Mucosa of stomach (tissue), 1 donor: ENCODE measurements around the gene CDKN3.
"Not testable (repeated sequence)": the region's sequence is repeated elsewhere in the genome, so short reads cannot be mapped to it uniquely, and the experiment has no call there.

Source experiments
- H3K27me3 ChIP-seq: one replicate; pipeline ENCODE4 v1.7.0; 2013; ENCODE audit warnings: mild to moderate bottlenecking, low read length; ENCODE audit not compliant: control insufficient read depth, insufficient read depth
- H3K36me3 ChIP-seq: one replicate; pipeline ENCODE4 v1.7.0; 2013; ENCODE audit warnings: low read length; ENCODE audit not compliant: control insufficient read depth, insufficient read depth
- H3K4me1 ChIP-seq: one replicate; pipeline ENCODE4 v1.7.0; 2013; ENCODE audit warnings: mild to moderate bottlenecking, low read length; ENCODE audit not compliant: control insufficient read depth, insufficient read depth
- H3K4me3 ChIP-seq: one replicate; pipeline ENCODE4 v1.7.0; 2013; ENCODE audit warnings: low read length
- H3K9ac ChIP-seq: one replicate; pipeline ENCODE4 v1.7.0; 2013; ENCODE audit warnings: mild to moderate bottlenecking, low read length, moderate library complexity
- H3K9me3 ChIP-seq: one replicate; pipeline ENCODE4 v1.7.0; 2013; ENCODE audit warnings: mild to moderate bottlenecking, low read length, moderate library complexity; ENCODE audit not compliant: control insufficient read depth
- donor health status: Pancreatic carcinoma.

CDKN3 gene

DNA sequence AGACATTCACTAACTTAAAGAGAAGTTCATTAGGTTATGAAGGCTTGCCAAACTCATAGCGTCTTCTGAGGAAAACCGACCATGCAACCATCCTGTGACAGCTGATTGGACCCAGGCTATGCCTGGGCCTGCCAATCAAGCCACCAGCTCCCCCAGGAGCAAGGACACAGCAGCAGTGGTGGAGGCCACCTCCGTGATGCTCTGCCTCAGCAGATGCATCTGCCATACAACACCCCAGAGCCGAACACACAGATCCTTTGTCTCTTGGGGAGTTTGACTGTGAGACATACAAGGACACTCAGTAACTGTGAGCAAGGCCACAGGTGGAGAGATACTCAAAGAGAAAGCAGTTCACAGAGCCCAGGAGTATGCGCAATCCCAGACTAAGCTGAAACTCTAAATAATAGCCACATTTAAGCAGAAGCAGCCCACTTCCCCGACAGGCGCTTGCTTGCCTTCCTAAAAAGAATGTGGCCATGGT, 54.4 kb downstream of the CDKN3 start:
- H3K36me3 ChIP-seq: no peaks in the 10 kb centered on the region
- H3K4me1 ChIP-seq: peaks cover 10% of the 10 kb centered on the region
- H3K27me3 ChIP-seq: peaks cover 22% of the 10 kb centered on the region
- H3K9me3 ChIP-seq: no peaks in the 10 kb centered on the region
- no peak overlapping the region for H3K9ac ChIP-seq
- H3K4me3 ChIP-seq: no peak overlapping the region

DNA sequence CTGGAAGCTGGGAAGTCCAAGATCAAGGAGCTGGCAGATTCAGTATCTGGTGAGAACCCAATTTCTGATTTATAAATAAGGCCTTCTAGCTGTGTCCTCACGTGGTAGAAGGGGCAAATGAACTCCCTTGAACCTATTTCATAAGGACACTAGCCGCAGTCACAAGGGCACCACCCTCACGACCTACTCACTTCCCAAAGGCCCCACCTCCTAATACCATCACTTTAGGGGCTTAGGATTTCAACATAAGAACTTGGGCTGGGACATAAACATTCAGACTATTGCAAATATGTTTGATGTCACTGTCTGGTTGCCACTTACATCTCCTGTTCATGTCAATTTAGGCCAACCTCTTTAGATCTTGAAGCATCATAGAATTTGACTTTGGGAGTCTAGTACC, 55.2 kb downstream of the CDKN3 start:
- Histone ChIP-seq H3K36me3 (no peaks in the 10 kb centered on the region), H3K9me3 (no peaks in the 10 kb centered on the region), H3K4me1 (peaks cover 2% of the 10 kb centered on the region), H3K9ac (no peak overlapping the region), H3K27me3 (peaks cover 22% of the 10 kb centered on the region), H3K4me3 (no peak overlapping the region)

DNA sequence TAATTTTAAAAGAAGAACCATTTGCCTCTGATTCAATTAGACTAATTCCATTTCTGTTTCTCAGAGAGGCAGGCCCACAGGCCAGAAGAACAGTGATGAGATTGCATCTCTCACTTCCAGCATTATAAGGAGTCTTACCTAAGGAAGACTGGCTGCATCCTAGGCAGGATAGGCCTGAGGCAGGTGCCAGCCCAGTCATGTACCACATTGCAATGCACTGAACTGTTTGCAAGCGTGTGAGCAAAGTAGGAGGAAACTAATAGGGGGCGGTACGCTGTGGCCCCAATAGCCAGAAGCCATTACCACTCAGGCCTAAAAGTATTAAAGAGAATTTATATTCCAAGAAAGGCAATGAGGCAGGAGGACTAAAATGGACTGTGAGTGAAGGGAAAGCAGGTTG, 56.4 kb downstream of the CDKN3 start:
- Histone ChIP-seq H3K27me3 (peaks cover 22% of the 10 kb centered on the region), H3K9me3 (no peaks in the 10 kb centered on the region), H3K9ac (no peak overlapping the region), H3K36me3 (no peaks in the 10 kb centered on the region), H3K4me3 (no peak overlapping the region), H3K4me1 (no peaks in the 10 kb centered on the region)

DNA sequence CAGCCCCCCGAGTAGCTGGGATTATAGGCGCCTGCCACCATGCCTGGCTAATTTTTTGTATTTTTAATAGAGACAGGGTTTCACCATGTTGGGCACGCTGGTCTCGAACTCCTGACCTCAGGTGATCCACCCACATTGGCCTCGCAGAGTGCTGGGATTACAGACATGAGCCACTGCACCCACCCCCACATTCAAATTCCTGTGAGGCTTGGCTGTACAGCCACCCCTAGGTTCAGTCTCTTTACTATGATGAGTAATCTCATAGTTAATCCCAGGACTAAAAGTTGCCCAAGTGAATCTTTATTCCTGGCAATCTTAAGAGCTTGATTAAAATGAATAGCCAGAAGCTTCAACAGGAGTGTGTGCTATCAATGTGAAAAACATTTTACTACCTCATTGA, 57.2 kb downstream of the CDKN3 start:
- not testable (repeated sequence) for H3K9me3 ChIP-seq, H3K4me3 ChIP-seq, H3K9ac ChIP-seq, H3K4me1 ChIP-seq, H3K36me3 ChIP-seq
- peaks cover 26% of the 10 kb centered on the region for H3K27me3 ChIP-seq

DNA sequence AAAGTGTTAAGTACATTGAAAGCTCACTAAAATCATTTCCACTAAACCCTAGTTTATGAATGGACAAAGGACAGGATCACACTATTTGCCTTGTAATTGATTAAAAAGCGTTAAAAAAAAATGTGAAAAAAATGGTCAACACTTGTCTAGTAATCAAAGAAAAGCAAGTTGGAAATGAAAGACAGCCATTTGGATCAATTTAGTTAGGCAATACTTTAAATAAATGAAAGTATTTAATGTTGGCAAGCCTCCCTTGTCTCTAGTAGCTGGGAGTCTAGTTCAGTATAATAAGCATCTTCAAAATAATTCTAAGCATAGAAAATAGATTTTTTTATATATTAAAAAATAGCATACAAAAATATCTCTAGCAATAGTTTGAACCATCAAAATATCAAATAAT, 58.6 kb downstream of the CDKN3 start:
- no peaks in the 10 kb centered on the region for H3K36me3 ChIP-seq
- no peak overlapping the region for H3K4me3 ChIP-seq
- peaks cover 30% of the 10 kb centered on the region for H3K27me3 ChIP-seq
- peaks cover 9% of the 10 kb centered on the region for H3K9me3 ChIP-seq
- no peak overlapping the region for H3K9ac ChIP-seq
- no peaks in the 10 kb centered on the region for H3K4me1 ChIP-seq

DNA sequence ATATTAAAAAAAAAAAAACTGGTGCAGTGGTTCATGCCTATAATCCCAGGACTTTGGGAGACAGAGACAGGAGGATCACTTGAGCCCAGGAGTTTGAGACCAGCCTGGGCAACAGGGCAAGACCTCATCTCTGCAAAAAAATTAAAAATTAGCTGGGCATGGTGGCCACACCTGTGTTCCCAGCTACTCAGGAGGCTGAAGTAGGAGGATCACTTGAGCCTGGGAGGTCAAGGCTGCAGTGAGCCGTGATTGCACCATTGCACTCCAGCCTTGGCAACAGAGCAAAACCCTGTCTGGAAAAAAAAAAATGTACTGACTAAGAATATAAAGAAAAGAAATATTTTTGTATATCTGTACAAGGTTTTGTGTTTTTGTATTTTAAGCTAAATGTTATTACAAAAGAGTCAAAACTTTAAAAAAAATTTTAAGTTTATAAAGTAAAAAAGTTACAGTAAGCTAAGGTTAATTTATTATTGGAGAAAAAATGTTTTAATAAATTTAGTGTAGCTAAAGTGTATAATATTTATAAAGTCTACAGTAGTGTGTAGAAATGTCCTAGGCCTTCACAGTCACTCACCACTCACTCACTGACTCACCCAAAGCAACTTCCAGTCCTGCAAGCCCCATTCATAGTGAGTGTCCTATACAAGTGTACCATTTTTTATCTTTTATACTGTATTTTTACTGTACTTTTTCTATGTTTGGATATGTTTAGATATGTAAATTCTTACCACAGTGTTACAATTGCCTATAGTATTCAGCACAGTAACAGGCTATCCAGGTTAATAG, 60.2 kb downstream of the CDKN3 start:
- not testable (repeated sequence) for H3K36me3 ChIP-seq, H3K4me1 ChIP-seq, H3K9me3 ChIP-seq, H3K9ac ChIP-seq, H3K4me3 ChIP-seq
- H3K27me3 ChIP-seq: peaks cover 30% of the 10 kb centered on the region

DNA sequence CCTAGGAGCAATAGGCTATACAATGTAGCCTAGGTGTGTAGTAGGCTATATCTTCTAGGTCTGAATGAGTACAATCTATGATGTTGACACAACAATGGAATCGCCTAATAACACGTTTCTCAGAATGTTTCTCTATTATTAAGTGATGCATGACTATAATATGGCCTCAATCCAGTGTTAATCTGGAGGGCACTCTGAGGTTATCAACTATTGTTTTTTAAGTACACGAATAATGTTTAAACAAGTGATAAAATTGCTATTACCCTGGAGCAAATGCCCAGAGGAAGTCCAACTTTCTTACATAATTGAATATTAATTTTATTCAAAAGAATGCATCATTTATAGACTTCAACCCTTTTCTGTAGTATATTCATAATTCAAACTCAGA, 60.8 kb downstream of the CDKN3 start:
- no peaks in the 10 kb centered on the region for H3K4me1 ChIP-seq
- peaks cover 31% of the 10 kb centered on the region for H3K27me3 ChIP-seq
- no peak overlapping the region for H3K9ac ChIP-seq
- no peaks in the 10 kb centered on the region for H3K36me3 ChIP-seq
- H3K9me3 ChIP-seq: peaks cover 9% of the 10 kb centered on the region
- no peak overlapping the region for H3K4me3 ChIP-seq

DNA sequence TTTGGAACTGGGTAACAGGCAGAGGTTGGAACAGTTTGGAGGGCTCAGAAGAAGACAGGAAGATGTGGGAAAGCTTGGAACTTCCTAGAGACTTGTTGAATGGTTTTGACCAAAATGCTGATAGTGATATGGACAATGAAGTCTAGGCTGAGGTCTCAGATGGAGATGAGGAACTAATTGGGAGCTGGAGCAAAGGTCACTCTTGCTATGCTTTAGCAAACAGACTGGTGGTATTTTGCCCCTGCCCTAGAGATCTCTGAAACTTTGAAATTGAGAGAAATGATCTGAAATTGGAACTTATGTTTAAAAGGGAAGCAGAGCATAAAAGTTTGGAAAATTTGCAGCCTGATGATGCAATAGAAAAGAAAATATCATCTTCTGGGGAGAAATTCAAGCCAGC, 61.7 kb downstream of the CDKN3 start:
- not testable (repeated sequence) for H3K4me1 ChIP-seq, H3K4me3 ChIP-seq, H3K9me3 ChIP-seq, H3K9ac ChIP-seq, H3K36me3 ChIP-seq
- H3K27me3 ChIP-seq: peaks cover 40% of the 10 kb centered on the region

DNA sequence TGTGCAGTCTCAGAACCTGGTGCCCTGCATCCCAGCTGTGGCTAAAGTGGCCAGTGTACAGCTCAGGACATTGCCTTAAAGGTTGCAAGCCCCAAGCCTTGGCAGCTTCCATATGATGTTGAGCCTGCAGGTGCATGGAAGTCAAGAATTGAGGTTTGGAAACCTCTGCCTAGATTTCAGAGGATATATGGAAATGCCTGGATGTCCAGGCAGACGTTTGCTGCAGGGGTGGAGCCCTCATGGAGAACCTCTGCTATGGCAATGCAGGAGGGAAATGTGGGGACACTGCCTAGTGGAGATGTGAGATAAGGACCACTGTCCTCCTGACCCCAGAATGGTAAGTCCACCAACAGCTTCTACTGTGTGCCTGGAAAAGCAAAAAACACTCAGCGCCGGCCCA, 62.3 kb downstream of the CDKN3 start:
- Histone ChIP-seq H3K27me3 (peaks cover 43% of the 10 kb centered on the region), H3K36me3 (no peaks in the 10 kb centered on the region), H3K4me1 (no peaks in the 10 kb centered on the region), H3K9ac (no peak overlapping the region), H3K4me3 (no peak overlapping the region), H3K9me3 (peaks cover 9% of the 10 kb centered on the region)

DNA sequence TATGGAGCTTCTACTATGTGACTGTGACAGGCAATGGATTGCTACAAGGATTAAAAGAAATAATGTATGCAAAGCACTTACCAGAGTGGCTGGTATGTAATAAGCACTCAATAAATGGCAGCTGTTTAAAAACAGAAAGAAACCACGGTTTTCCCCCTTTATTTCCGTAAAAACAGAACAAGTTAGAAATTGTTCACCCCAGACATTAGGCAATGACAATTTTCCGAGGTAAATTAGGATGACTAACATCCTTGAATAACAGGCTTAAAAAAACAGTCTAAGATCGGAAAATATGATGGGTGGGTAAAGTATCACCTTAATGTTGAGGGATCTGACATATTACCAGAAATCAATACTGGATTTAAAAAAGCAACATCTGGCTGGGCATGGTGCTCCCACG, 65.2 kb downstream of the CDKN3 start:
- Histone ChIP-seq H3K36me3 (no peaks in the 10 kb centered on the region), H3K4me3 (no peak overlapping the region), H3K9me3 (peaks cover 9% of the 10 kb centered on the region), H3K4me1 (no peaks in the 10 kb centered on the region), H3K27me3 (peaks cover 39% of the 10 kb centered on the region), H3K9ac (no peak overlapping the region)

DNA sequence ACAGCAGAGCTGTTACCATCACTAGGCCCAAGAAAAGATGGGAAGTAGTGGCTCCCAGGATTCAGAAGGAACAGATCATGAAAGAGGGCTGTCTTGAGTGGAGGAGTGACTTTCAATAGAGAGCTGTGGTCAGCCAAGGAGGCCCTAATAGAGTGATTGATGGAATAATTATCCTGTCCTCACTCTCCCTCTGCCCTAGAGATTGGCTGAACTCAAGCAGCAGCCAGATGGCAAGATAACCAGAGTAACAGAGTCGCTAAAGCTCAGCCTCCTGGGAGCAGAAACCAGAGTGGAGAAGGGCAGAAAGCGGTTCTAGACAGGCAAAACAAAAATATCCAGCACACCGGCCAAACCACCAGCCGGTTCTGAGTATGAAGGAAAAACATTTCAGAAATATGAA, 68.8 kb downstream of the CDKN3 start:
- Histone ChIP-seq H3K9ac (no peak overlapping the region), H3K27me3 (peaks cover 20% of the 10 kb centered on the region), H3K4me1 (peaks cover 4% of the 10 kb centered on the region), H3K9me3 (peaks cover 6% of the 10 kb centered on the region), H3K36me3 (no peaks in the 10 kb centered on the region), H3K4me3 (no peak overlapping the region)

DNA sequence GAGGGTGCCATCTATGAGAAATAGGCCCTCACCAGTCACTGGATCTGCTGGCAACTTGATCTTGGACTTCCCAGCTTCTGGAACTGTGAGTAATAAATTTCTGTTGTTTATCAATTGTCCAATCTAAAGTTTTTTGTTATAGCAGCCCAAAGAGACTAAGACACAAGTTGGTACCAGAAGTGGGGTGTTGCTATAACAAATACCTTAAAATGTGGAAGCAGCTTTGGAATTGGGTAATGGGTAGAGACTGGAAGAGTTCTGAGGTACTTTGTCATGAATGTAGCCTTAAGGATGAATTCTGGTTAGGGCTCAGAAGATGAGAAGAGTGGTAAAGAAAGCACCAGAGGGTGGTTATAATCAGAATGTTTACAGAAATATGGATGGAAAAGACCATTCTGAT, 70.5 kb downstream of the CDKN3 start:
- H3K27me3 ChIP-seq: peaks cover 13% of the 10 kb centered on the region
- H3K9ac ChIP-seq: no peak overlapping the region
- no peak overlapping the region for H3K4me3 ChIP-seq
- no peaks in the 10 kb centered on the region for H3K36me3 ChIP-seq
- H3K4me1 ChIP-seq: peaks cover 16% of the 10 kb centered on the region
- peaks cover 6% of the 10 kb centered on the region for H3K9me3 ChIP-seq
